IPS DF 19.7 (cell line): ENCODE data around the gene CDK5R2.

Experiments used
- DNase-seq: peaks from one replicate; pipeline ENCODE4 v3.0.0-alpha.2; 2013; ENCODE audit warnings: low read depth, low spot score

CDK5R2 gene

GRCh38 chr2:218961651-218962570, 2.4 kb downstream of the CDK5R2 start:
- DNase-seq, result no peak

GRCh38 chr2:218962859-218963492, 3.5 kb downstream of the CDK5R2 start:
- peak; percentile 92 for DNase-seq

- no peak for DNase-seq
Measured at GRCh38 chr2:218963601-218964000, 4.1 kb downstream of the CDK5R2 start.

- DNase-seq, result no peak
Measured at GRCh38 chr2:218964041-218964771, 4.7 kb downstream of the CDK5R2 start.

GRCh38 chr2:218970894-218971293, 11.4 kb downstream of the CDK5R2 start:
- no peak for DNase-seq

GRCh38 chr2:218975060-218975777, 15.8 kb downstream of the CDK5R2 start:
- no peak for DNase-seq

GRCh38 chr2:218979846-218980734, 20.6 kb downstream of the CDK5R2 start:
- DNase-seq, result no peak

- DNase-seq, result no peak
Measured at GRCh38 chr2:218980735-218981389, 21.4 kb downstream of the CDK5R2 start.

GRCh38 chr2:218981390-218981880, 22.0 kb downstream of the CDK5R2 start:
- DNase-seq, result no peak

- no peak for DNase-seq
Measured at GRCh38 chr2:218981881-218982585, 22.6 kb downstream of the CDK5R2 start.

- no peak for DNase-seq
Measured at GRCh38 chr2:218982586-218983262, 23.3 kb downstream of the CDK5R2 start.

GRCh38 chr2:218983263-218983933, 23.9 kb downstream of the CDK5R2 start:
- DNase-seq, result no peak

GRCh38 chr2:218983934-218984238, 24.4 kb downstream of the CDK5R2 start:
- no peak for DNase-seq

- no peak for DNase-seq
Measured at GRCh38 chr2:218984239-218985020, 25.0 kb downstream of the CDK5R2 start.

- DNase-seq, result no peak
Measured at GRCh38 chr2:218985021-218985324, 25.5 kb downstream of the CDK5R2 start, which contains the start of gene FEV. Gene FEV, minus strand, starts transcription at chr2:218985184. Its CDS starts 109 bp downstream, at chr2:218985075.

GRCh38 chr2:218985325-218986091, 26.0 kb downstream of the CDK5R2 start:
- peak; percentile 81 for DNase-seq
